Activated B cell treated with CpG ODN at 0.5 μM for 24 hours (primary cell): ENCODE results near the gene RPS23. TPM values are rescaled to one million over a fixed set of nuclear protein-coding genes. Genes with fewer than 3 reads are reported as not detected.
"Not testable (repeated sequence)": the region's sequence is repeated elsewhere in the genome, so short reads cannot be mapped to it uniquely, and the experiment has no call there.

Experiments
- ATAC-seq: fragments of 200-7000 bp; cut with Tn5 transposase; one replicate; pipeline ENCODE4 v1.10.0; 2021; ENCODE audit warnings: low read depth, mild to moderate bottlenecking, moderate library complexity
- CTCF ChIA-PET: fragments of 350-600 bp; sonication (Branson Sonifier 250); formaldehyde crosslinking; loops from one replicate; lab custom pipeline; 2021; ENCODE audit warnings: antibody characterized with exemption; lab: Charles Lee
- POLR2A ChIA-PET: fragments of 350-600 bp; sonication (Branson Sonifier 250); formaldehyde crosslinking; loops from one replicate; lab custom pipeline; 2021; ENCODE audit warnings: antibody characterized with exemption; lab: Charles Lee
- DNase-seq: peaks from one replicate; pipeline ENCODE4 v3.0.0; 2022
- H3K27ac Mint-ChIP-seq: one replicate; pipeline ENCODE4 v1.8.0; 2020; ENCODE audit warnings: mixed read lengths
- H3K27me3 Mint-ChIP-seq: one replicate; pipeline ENCODE4 v1.8.0; 2021; ENCODE audit warnings: mixed read lengths
- H3K36me3 Mint-ChIP-seq: one replicate; pipeline ENCODE4 v1.8.0; 2021; ENCODE audit warnings: low read depth, mixed read lengths
- H3K4me1 Mint-ChIP-seq: one replicate; pipeline ENCODE4 v1.8.0; 2021; ENCODE audit warnings: mixed read lengths
- H3K4me3 Mint-ChIP-seq: one replicate; pipeline ENCODE4 v1.8.0; 2020; ENCODE audit warnings: mild to moderate bottlenecking, mixed read lengths
- H3K9me3 Mint-ChIP-seq: one replicate; pipeline ENCODE4 v1.8.0; 2020; ENCODE audit warnings: mixed read lengths
- CTCF ChIP-seq: fragments of 200-600 bp; IDR thresholded peaks from one replicate; pipeline ENCODE4 v1.8.0; 2022; ENCODE audit warnings: antibody characterized with exemption, mild to moderate bottlenecking
- intact Hi-C: fragments of 100-400 bp; cut with micrococcal nuclease; formaldehyde crosslinking; loops from one replicate; pipeline ENCODE4 v1.15.1; 2024
- total RNA-seq: library from RNA; stranded (reverse); gene quantifications from 2 replicates; pipeline ENCODE4 v1.2.3, GENCODE V29; 2022

Gene RPS23
- total RNA-seq, 1 donor from 2014 or later = 4,125 TPM

GRCh38 chr5:82275216-82275664, 2.9 kb downstream of the RPS23 start:
- no peak for DNase-seq
- no peak for TF ChIP-seq CTCF
- Mint-ChIP-seq H3K9me3 (no peaks in the 10 kb centered on the region), H3K4me1 (peaks cover 55% of the 10 kb centered on the region), H3K36me3 (peaks cover 66% of the 10 kb centered on the region), H3K27me3 (no peaks in the 10 kb centered on the region), H3K27ac (peak overlapping the region; percentile 13), H3K4me3 (peak overlapping the region; percentile 26)
- POLR2A ChIA-PET = no interaction called here
- ATAC-seq = no peak
- CTCF ChIA-PET = no interaction called here
- intact Hi-C loops = loop anchor here (5.0 kb wide), 2 partner anchors 737 to 768 kb away; no protein-coding TSS in a partner anchor

DNA sequence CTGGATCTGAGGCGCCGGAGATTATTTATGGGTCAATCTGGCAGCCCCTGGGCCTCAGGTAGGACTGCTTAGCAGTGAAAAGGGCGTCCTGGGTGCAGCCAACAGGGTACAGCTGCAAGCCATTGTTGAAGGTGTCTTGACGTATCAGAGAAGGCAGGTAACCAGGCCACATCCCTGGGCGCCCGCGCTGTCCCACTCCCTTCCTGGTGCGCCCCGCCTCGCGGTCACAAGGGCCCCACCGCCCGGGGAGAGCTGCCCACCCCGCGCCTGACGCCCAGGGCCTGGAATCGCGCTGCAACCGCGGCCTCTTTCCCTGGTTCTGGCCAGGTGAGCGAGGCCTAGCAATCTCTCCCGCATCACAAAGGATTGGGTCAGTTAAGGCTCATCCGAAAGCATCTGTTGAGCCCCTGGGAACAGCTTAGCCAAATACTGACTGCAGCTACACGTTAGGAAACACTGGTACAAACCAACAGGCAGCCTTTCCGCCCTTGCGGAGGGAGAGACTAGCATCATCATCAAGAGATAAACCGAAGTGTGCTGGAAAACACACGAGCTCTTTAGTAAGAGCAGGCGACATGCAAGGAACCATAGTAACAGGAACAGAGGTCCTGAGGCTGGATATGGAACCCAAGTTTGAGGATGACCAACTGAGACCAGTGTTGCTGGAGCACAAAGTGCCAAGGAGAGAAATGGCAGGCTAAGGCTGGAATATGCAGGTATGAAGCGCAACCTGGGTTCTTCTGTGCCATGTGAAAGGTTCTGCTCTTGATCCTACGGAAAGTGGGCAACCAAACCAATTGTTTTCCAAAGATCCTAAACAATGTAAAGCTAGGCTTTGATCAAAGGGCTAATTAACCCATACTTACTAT, 3.6 kb downstream of the RPS23 start:
- ChIA-PET POLR2A (interaction anchor here (0.5 to 1.6 kb wide), 2 partner anchors 422 to 523 kb away, joined by 3 read pairs; partner anchors contain the start of gene SSBP2), CTCF (interaction anchor here (1.2 kb wide), 1 partner anchor 10 kb away, joined by 3 read pairs; no protein-coding TSS in a partner anchor)
- H3K4me3 Mint-ChIP-seq = no peak overlapping the region
- H3K27me3 Mint-ChIP-seq = no peaks in the 10 kb centered on the region
- ATAC-seq (no peak), DNase-seq (no peak)
- H3K9me3 Mint-ChIP-seq = no peaks in the 10 kb centered on the region
- no peak for TF ChIP-seq CTCF
- H3K27ac Mint-ChIP-seq = peak overlapping the region; percentile 77
- peaks cover 73% of the 10 kb centered on the region for H3K36me3 Mint-ChIP-seq
- intact Hi-C loops = loop anchor here (5.0 kb wide), 2 partner anchors 738 to 767 kb away; no protein-coding TSS in a partner anchor
- H3K4me1 Mint-ChIP-seq = peaks cover 55% of the 10 kb centered on the region

DNA sequence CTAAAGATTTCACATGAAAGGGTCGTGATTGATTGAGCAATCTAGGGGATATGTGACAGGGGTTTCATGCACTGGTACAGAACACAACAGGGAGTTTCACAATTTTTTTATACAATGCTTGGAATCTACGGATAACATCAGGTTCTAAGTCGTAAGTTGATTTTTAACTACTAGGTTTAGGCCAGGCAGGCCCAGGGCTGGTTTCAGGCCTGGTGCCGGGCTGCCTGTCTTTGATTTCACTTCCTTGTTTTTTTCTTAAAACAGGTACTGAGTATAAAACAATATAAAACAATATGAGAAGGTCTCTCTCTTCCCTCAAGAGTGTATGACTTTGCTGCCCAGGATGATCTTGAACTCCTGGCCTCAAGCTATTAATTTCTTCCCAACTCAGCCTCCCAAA, 4.7 kb downstream of the RPS23 start:
- Mint-ChIP-seq H3K27ac (peak overlapping the region; percentile 77), H3K36me3 (peaks cover 81% of the 10 kb centered on the region), H3K4me3 (peak overlapping the region; percentile 48), H3K4me1 (peaks cover 50% of the 10 kb centered on the region)
- H3K9me3 Mint-ChIP-seq, DNase-seq, H3K27me3 Mint-ChIP-seq, ATAC-seq, intact Hi-C loops: not testable (repeated sequence)
- ChIA-PET POLR2A (interaction anchor here (1.1 to 1.6 kb wide), 2 partner anchors 14 to 522 kb away, joined by 3 read pairs; partner anchors contain the start of gene SSBP2), CTCF (interaction anchor here (1.2 kb wide), 1 partner anchor 9 kb away, joined by 3 read pairs; no protein-coding TSS in a partner anchor)

- peaks cover 79% of the 10 kb centered on the region for H3K36me3 Mint-ChIP-seq
- POLR2A ChIA-PET = interaction anchor here (1.1 kb wide), 1 partner anchor 15 kb away, joined by 3 read pairs; no protein-coding TSS in a partner anchor
- ATAC-seq, H3K27me3 Mint-ChIP-seq, H3K9me3 Mint-ChIP-seq, DNase-seq, intact Hi-C loops, CTCF ChIA-PET, H3K4me3 Mint-ChIP-seq: not testable (repeated sequence)
- H3K27ac Mint-ChIP-seq = peak overlapping the region; percentile 77
- peaks cover 46% of the 10 kb centered on the region for H3K4me1 Mint-ChIP-seq
Measured at GRCh38 chr5:82272571-82273356, 5.4 kb downstream of the RPS23 start.

DNA sequence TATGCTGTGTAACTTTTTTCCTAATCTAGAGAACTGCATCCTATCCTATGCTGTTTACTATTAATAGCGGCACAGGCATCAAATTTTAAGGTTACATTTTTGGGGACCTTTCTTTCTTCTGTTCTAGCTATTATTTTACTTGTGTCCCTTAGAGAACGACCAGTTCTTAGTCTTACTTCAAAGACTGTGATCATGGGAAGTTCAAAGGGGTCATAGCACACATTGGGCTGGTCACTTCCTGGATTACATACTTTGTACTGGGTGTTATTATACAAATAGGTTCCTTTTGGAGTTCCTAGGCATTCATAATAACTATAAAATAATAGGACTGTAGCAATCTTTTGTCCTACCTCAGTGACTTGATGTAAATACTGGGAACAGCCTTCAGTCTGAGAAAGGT, 8.8 kb downstream of the RPS23 start:
- H3K27ac Mint-ChIP-seq, H3K4me3 Mint-ChIP-seq, intact Hi-C loops, DNase-seq, CTCF ChIA-PET, H3K27me3 Mint-ChIP-seq, ATAC-seq, H3K9me3 Mint-ChIP-seq: not testable (repeated sequence)
- POLR2A ChIA-PET = interaction anchor here (2.0 kb wide), 1 partner anchor 9 kb away, joined by 4 read pairs; the partner anchor contains the start of gene RPS23
- Mint-ChIP-seq H3K4me1 (peaks cover 20% of the 10 kb centered on the region), H3K36me3 (peaks cover 52% of the 10 kb centered on the region)

- intact Hi-C loops, H3K27ac Mint-ChIP-seq, H3K27me3 Mint-ChIP-seq, ATAC-seq, H3K4me3 Mint-ChIP-seq, DNase-seq, H3K9me3 Mint-ChIP-seq, H3K4me1 Mint-ChIP-seq: not testable (repeated sequence)
- H3K36me3 Mint-ChIP-seq = peaks cover 34% of the 10 kb centered on the region
- CTCF ChIA-PET = interaction anchor here (1.2 kb wide), 1 partner anchor 8 kb away, joined by 3 read pairs; no protein-coding TSS in a partner anchor
- POLR2A ChIA-PET = interaction anchor here (2.0 kb wide), 1 partner anchor 11 kb away, joined by 4 read pairs; the partner anchor contains the start of gene RPS23
Measured at GRCh38 chr5:82267297-82267933, 10.7 kb downstream of the RPS23 start.
